RPMI7951 (cell line): ENCODE results near the gene BRD7. TPM values are rescaled to one million over a fixed set of nuclear protein-coding genes. Genes with fewer than 3 reads are reported as not detected.

Experiments
- DNase-seq: peaks from one replicate; pipeline ENCODE4 v3.0.0-alpha.2; 2012; ENCODE audit warnings: low read depth
- total RNA-seq: library from RNA; depleted of rRNA; stranded (reverse); fragments of >200 nt; shearing (Covaris generic); gene quantifications from 2 replicates; pipeline ENCODE4 v1.2.3, GENCODE V29; 2014

The BRD7 gene
- total RNA-seq, 1 experiment from 2014 or later = 64.5 TPM

- DNase-seq = no peak
These were observed 46.5 kb downstream of the BRD7 start for GRCh38 chr16:50322333-50322732.

DNA sequence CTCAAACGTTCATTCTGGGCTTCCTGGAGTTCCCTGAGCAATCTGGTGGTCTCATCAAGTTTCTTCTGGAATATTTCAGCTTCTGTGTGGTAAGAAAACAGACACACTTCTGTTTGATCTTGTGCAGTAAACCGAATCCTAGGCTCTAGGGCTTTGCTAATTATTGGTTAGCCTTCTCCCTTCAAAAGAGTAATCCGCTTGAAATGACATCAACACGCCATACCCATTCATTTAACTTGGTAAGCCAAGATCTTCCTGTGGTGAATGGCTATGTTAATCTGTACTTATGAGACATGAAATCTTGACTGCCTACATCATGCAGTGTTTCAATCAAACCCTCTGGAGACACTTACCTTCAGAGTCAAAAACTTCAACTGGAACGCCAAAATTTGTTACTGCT is 48.5 kb downstream of the BRD7 start:
- no peak for DNase-seq

DNA sequence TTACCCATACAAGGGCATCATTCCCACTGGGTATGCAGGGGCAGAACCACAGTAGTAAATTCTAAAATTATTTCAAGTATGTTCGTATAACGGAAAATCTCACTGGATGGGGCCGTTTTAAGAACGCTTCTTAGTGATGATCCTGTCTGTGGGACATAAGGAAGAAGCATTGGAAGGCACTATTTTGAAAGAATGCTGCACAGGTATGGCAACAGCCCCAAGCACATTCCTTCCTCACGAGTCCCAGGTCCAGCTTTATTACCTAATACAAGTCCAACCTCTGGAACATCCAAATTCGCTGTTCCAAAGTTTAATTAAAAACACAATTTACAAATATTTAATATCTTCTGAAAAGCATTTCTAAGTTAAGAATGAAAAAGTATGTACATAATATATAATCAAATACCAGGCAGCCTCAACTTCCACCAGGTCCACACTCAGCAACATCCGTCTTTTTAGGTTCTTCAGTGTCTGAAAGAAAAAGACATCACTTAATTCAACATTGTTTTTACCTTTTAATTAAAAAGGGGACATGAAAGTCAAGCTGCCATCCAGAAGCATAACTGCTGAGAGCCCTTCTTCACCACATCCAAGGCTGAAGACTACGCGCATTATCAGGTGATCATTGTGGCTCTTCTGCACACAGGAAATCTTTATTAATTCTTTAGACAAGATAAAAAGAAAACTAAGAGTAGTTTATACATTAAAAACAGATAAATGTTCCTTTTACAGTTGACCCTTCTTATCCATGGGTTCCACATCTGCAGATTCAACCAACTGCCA is 49.8 kb downstream of the BRD7 start:
- no peak for DNase-seq

DNA sequence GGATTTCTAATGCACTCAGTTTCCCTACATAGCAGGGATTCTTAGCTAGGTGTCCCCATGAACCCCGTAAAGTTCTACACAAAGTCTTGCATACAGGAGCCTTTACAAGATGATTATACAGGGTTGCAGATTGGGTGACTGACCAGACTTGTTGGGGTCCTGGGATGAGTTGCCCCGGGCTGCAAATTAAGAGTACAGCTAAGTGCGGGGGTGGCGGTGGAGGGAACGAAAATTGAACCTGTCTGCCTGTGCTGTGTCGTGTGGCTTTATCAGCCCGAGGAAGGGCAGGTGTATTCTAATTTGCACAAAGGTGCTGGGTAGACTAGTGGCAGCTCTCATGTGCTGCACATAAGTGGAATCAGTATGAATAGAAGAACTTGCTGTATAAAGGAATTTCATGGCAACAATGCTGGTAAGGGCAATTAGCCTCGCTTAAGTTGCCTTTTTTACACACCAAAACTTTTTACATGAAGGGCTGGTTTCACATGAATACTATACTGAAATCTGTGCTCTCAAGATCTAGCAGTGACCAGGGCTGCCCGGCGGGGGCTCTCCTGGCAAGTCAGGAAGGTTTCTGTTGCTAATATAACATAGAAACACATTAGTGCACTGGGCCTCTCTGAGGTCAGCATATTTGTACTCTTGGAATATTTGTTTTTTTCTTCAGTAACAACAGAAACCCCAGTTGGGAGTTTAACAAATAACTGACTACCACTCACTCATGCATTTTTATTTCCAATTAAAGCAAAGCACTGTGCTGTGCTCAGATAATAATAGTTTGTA is 51.7 kb downstream of the BRD7 start:
- no peak for DNase-seq

DNA sequence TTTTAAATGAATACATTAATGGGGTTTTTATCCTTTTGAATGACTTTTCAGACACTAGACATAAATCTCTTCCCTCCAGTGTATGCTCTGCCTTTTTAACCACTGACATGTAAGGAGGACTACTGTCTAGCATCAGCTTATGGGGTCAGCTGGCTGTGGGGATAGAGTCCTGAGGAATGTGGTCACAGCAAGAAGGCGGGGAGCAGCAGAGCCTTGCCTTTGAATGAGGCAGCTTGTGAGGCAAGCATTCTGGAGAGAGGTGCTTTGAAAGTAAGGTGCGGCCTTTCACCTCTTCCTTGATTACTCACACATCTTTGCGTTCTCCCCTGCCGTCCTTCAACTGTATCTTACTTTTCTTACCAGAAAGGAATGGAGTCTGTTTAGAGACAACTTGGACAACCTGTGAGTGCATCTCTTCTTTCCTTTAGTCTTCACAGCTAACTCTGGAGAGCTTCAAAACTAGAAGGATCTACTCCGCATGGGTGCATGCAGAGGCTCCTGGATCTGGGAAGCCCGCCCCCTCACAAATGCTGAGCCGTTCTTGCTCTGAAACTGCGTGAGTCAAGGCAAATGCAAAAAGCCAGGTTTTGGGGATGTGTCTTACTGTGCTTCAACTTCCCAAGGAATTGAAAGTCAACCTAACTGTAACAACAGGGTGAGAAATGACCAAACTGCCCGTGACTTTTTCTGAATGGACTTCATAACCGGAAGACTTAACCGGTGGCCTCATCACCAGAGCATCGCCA is 52.5 kb downstream of the BRD7 start:
- no peak for DNase-seq

DNA sequence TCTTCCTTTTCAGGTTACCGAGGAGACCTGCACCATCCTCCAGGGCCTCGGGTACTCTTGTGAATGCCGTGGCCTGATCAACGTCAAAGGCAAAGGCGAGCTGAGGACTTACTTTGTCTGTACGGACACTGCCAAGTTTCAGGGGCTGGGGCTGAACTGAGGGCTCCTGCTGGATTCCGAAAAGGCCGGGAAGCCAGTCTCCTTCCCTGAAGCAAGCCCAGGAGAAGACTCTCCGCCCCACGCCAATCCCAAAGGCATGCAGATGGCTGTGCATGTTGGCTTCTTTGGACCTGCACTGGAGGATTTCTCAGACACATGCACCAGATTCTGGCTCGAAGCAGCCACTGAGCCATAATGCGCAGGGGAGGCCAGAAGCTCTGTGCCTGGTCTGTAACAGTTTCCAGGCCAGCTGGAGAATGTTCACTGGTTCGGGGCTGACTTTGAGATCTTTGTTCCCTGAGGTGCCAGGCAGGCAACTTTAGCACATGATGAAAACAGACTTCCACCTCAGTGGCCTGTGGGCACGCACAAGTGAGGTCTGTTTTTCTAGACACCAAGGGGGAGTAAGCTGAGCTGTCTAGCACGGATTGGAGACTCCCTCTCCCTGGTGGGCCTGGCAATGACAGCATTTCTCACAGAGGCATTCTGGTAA is 53.3 kb downstream of the BRD7 start:
- DNase-seq = no peak

DNA sequence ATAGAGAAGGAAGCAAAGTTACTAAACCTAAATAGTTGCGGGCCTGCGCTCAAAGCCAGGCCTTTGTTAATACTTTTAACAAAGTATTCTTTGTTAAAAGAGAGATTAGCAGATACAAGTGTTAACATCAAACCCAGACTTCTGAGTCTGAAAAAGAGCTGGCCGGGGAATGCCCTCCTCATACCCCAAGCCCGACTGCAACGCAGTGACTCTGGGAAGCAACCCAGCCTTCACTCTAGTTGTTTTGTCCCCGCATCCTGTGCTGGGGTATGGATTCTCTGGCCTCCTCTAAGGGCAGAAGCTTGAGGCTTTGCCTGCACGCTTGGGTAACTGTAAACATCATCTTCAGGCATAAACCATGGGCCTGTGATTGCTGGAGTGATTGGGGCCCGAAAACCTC is 54.1 kb downstream of the BRD7 start:
- no peak for DNase-seq

GRCh38 chr16:50313596-50314478 is 55.0 kb downstream of the BRD7 start:
- DNase-seq = no peak

DNA sequence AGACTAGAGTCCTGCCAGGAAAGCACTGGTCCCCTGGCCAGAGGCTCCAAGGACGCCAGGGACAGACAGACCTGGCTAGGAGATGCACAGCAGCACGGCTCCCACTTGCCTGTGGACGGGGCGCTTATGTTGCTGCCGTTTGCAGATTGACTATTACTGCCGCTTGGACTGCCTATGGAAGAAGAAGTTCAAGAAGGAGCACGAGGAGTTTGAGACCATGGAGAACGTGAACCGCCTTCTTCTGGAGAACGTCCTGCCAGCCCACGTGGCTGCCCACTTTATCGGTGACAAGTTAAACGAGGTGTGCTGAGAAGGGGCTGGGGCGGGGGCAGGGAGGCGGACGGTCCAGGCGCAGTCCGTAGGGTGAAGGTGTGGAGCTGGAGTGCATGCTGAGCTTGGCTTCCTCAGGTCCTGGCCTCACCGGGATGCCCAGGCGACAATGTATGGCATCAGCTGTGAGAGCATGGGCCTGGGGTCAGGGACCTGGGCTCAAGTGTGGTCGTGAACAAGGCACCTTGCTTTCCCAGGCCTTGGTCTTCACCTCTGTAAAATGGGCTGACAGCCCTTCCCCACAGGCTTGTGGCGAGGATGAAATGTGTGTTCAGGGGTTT is 56.8 kb downstream of the BRD7 start:
- no peak for DNase-seq

DNA sequence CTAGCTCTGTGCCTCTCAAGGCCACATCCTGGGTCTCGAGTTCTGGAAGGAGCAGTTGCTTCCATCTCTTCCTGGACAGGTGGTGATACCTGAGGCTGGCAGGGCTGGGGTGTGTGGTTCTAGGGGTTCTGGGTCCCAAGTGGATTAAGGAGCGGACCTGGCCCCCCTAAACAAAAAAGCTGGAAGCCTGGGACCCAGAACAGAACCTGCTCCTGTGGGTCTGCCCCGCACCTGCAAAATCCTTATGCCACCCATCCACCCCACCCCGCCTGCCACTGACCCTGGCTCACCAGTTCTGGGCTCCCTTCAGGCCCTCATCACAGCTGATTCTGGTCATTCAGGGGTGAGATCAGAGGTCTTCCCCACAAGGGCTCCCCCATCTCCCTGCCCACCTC is 57.7 kb downstream of the BRD7 start:
- no peak for DNase-seq

GRCh38 chr16:50310308-50311133 is 58.3 kb downstream of the BRD7 start:
- DNase-seq = no peak

- DNase-seq = no peak
These were observed 59.1 kb downstream of the BRD7 start for GRCh38 chr16:50309527-50310307.

DNA sequence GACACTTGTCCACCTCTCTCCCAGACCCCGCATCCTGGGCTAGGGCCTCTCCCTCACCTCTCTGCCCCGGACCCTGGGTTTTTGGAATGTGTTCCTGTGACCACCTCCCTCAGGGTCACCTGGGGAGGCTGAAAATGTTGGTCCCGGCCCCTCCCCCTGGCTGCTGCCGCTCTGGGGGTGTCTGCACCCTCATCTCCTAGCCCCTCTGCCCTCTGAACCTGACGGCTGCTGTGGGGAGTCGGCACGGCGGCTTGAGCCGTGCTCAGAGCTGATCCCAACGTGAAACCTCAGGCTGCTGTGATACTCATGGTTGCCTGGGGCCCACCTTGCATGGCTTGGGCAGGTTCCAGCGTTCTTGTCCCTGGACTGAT is 59.6 kb downstream of the BRD7 start:
- no peak for DNase-seq

GRCh38 chr16:50308237-50308965 is 60.4 kb downstream of the BRD7 start:
- DNase-seq = no peak

DNA sequence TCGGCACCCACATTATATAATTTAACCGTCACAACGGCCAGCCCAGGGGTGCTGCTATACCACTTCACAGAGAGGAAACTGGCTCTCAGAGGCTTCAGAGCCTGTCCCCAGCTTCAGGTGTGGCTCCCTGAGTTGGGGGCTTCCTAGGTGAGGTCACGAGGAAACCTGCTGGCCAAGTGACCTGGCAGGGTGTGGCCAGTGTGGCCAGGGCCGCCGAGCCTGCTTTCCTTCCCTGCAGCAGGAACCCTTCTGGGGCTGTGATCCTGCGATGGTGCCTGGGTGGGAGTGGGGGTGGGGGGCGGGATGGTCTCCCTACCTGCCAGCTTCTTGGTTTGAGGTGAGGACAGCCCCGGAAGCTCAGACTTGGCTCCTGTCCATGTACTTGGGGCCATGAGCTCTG is 62.5 kb downstream of the BRD7 start:
- DNase-seq = no peak

DNA sequence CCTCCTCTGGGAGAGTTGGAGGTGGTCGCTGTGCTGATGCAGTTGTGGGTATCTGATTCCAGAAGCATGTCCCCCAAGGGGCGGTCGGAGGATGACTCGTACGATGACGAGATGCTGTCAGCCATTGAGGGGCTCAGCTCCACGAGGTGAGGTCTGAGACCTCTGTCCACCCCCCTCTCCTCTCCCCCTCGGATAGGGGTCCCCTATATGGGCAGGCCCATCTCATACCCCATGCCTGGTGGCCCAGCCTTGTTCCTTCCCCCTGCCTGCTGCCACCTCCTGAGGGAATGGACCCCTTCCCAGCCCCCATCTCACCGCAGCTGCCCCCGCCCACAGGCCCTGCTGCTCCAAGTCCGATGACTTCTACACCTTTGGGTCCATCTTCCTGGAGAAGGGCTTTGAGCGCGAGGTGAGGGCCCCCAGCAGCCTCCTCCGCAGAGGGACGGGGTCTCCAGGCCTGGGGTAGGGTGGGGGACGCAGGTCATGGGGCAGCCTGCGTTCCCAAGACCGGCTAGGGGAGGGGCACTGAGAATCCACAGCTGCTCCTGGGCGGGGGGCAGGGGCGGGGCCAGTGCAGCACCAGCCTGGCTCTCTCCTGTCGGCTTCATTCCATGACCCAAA is 63.2 kb downstream of the BRD7 start:
- no peak for DNase-seq
